AG09309 (cell line): ENCODE results near the gene KCNQ4.

Experiments used
- DNase-seq: peaks from one replicate; pipeline ENCODE4 v3.0.0-alpha.2; 2010; ENCODE audit warnings: low read depth
- H3K4me3 ChIP-seq: 2 replicates; pipeline ENCODE4 v1.5.1; 2011; ENCODE audit warnings: mild to moderate bottlenecking, low read depth, low read length, moderate library complexity; ENCODE audit not compliant: control insufficient read depth
- CTCF ChIP-seq: IDR thresholded peaks from 2 replicates; pipeline ENCODE4 v1.5.1; 2011; ENCODE audit warnings: mild to moderate bottlenecking, low read depth, low read length, inconsistent platforms; ENCODE audit not compliant: insufficient read depth, control insufficient read depth; ENCODE audit errors: missing control alignments

KCNQ4 gene

GRCh38 chr1:40748841-40749718 is 34.5 kb upstream of the KCNQ4 start:
- H3K4me3 ChIP-seq = no peak overlapping the region
- no peak for DNase-seq
- no peak for TF ChIP-seq CTCF

- DNase-seq = no peak
- no peak for TF ChIP-seq CTCF
- no peak overlapping the region for H3K4me3 ChIP-seq
These were observed 33.8 kb upstream of the KCNQ4 start for GRCh38 chr1:40749817-40750216.

GRCh38 chr1:40750451-40750908 is 33.1 kb upstream of the KCNQ4 start:
- no peak for TF ChIP-seq CTCF
- H3K4me3 ChIP-seq = no peak overlapping the region
- DNase-seq = no peak

DNA sequence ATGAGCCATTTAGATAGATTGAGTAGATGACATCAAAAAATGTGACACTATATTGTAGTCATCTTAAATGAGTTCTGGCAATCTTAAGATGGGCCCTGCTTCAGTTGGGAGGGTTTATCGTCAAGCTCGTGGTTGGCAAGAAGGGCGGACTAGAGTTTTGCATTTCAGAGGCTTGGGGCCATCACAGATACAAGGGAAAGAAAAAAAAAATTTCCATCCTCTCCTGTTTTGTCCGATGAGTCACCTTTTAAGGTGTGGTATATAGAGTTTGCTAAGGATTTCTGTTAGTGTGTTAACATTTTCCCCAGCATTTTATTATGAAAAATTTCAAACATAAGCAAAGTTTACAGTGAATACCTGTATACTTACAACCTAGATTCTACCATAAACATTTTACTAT is 31.8 kb upstream of the KCNQ4 start:
- H3K4me3 ChIP-seq = no peak overlapping the region
- DNase-seq = no peak
- no peak for TF ChIP-seq CTCF

- DNase-seq = no peak
- TF ChIP-seq CTCF = no peak
- H3K4me3 ChIP-seq = no peak overlapping the region
These were observed 30.3 kb upstream of the KCNQ4 start for GRCh38 chr1:40753142-40753882.

GRCh38 chr1:40754201-40754600 is 29.4 kb upstream of the KCNQ4 start:
- TF ChIP-seq CTCF = no peak
- H3K4me3 ChIP-seq = no peak overlapping the region

More at GRCh38 chr1:40754201-40754600, 29.4 kb upstream of the KCNQ4 start:
- DNase-seq = no peak
